Measurements from ENCODE around the gene CCDC27. TPM values are rescaled to one million over a fixed set of nuclear protein-coding genes. Genes with fewer than 3 reads are reported as not detected.

Gene CCDC27
- total RNA-seq, 1 donor from 2014 or later: not detected

DNA sequence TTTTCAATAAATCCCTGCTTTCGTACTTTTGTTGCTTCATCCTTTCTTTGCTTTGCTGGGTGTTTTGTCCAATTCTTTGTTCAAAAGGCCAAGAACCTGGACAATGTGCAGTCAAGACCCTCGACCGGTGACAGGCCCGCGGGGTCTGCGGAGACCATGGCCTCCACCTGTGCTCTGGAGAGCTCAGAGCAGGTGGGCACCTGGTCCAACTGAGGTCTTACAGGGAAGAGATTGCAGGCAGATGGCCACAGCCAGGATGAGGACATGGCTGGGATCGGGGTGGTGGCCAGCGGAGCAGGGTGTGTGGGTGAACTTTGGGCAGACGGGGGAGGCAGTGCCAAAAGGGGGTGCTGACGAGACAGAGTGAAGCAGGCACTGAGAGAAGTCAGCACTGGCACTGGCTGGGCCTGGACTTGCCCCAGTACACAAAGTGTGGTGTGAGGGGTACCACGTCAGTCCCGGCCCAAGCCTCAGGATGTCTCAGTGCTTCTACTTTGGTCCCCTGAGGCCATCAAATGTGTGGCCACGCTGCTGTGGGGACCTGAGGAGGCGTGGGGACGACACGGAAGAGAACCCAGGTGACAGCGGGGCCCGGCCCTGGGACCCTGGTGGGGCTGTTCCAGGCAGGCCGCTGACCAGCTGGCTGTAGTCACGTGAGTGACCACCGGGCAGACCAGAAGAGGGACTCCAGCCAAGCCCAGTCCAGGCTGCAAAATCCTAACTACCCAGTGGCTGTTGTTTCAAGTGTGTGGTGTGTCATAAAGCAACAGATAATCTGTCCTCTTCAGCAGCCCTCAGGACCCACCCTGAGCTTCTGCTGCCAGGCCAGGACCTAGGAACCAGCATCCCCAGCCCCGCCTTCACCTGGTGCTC, 10.4 kb upstream of the CCDC27 start:
- no peaks in the 10 kb centered on the region for H3K9me3 ChIP-seq
- intact Hi-C loops (cut with DNase I): no loop called here
- peaks cover 42 to 63% of the 10 kb centered on the region in 2 donors for H3K36me3 ChIP-seq
- H3K4me3 ChIP-seq: no peak overlapping the region
- no peaks in the 10 kb centered on the region for H3K27me3 ChIP-seq
- TF ChIP-seq CTCF (IDR thresholded peaks at IDR 0.05): no peak
- DNase-seq (ENCODE audit: low spot score in 2 of 2): no peak
- no peak overlapping the region for H3K27ac ChIP-seq
- no peaks in the 10 kb centered on the region for H3K4me1 ChIP-seq

- no peak for DNase-seq (ENCODE audit: low spot score in 2 of 2)
- Histone ChIP-seq H3K4me1 (peaks cover 0 to 2% of the 10 kb centered on the region in 2 donors), H3K27me3 (no peaks in the 10 kb centered on the region), H3K9me3 (no peaks in the 10 kb centered on the region), H3K27ac (no peak overlapping the region), H3K4me3 (no peak overlapping the region), H3K36me3 (peaks cover 35 to 55% of the 10 kb centered on the region in 2 donors)
- no peak for TF ChIP-seq CTCF (IDR thresholded peaks at IDR 0.05)
- intact Hi-C loops (cut with DNase I): no loop called here
Measured at GRCh38 chr1:3742439-3743298, 9.6 kb upstream of the CCDC27 start.

GRCh38 chr1:3743421-3743820, 8.8 kb upstream of the CCDC27 start:
- DNase-seq (ENCODE audit: low spot score in 2 of 2): no peak
- no peak overlapping the region for H3K4me3 ChIP-seq
- H3K36me3 ChIP-seq: peaks cover 27 to 49% of the 10 kb centered on the region in 2 donors
- TF ChIP-seq CTCF (IDR thresholded peaks at IDR 0.05): no peak
- no peaks in the 10 kb centered on the region for H3K27me3 ChIP-seq
- H3K27ac ChIP-seq: no peak overlapping the region
- intact Hi-C loops (cut with DNase I): no loop called here
- peaks cover 0 to 6% of the 10 kb centered on the region in 2 donors for H3K4me1 ChIP-seq
- H3K9me3 ChIP-seq: no peaks in the 10 kb centered on the region

- peaks cover 23 to 44% of the 10 kb centered on the region in 2 donors for H3K36me3 ChIP-seq
Measured at GRCh38 chr1:3743826-3744225, 8.4 kb upstream of the CCDC27 start.

GRCh38 chr1:3744646-3745045, 7.6 kb upstream of the CCDC27 start:
- H3K9me3 ChIP-seq: no peaks in the 10 kb centered on the region
- H3K4me1 ChIP-seq: peaks cover 0 to 6% of the 10 kb centered on the region in 2 donors
- no peak for DNase-seq (ENCODE audit: low spot score in 2 of 2)
- no peak overlapping the region for H3K4me3 ChIP-seq
- no peaks in the 10 kb centered on the region for H3K27me3 ChIP-seq
- no peak for TF ChIP-seq CTCF (IDR thresholded peaks at IDR 0.05)
- intact Hi-C loops (cut with DNase I): no loop called here
- no peak overlapping the region for H3K27ac ChIP-seq
- peaks cover 20 to 38% of the 10 kb centered on the region in 2 donors for H3K36me3 ChIP-seq

More at GRCh38 chr1:3743826-3744225, 8.4 kb upstream of the CCDC27 start:
- intact Hi-C loops (cut with DNase I): no loop called here
- Histone ChIP-seq H3K9me3 (no peaks in the 10 kb centered on the region), H3K27ac (no peak overlapping the region), H3K4me3 (no peak overlapping the region), H3K27me3 (no peaks in the 10 kb centered on the region), H3K4me1 (peaks cover 0 to 6% of the 10 kb centered on the region in 2 donors)
- DNase-seq (ENCODE audit: low spot score in 2 of 2): no peak
- no peak for TF ChIP-seq CTCF (IDR thresholded peaks at IDR 0.05)

All from ascending aorta (tissue), 2 donors.